Endothelial cell of umbilical vein (primary cell): ENCODE data around the gene MLPH. TPM values are rescaled to one million over a fixed set of nuclear protein-coding genes. Genes with fewer than 3 reads are reported as not detected.

Experiments used
- BruUV-seq: library from RNA; stranded (reverse); fragments of 400-500 nt; replicated peaks from 2 replicates; lab custom pipeline; 2021; lab: Mats Ljungman, UMichigan
- CTCF ChIA-PET: fragments of 300-600, 350-600 bp; sonication (Branson Sonifier 250); formaldehyde crosslinking; loops from one replicate; lab custom pipeline; 2021; ENCODE audit warnings: antibody characterized with exemption, inconsistent platforms; lab: Charles Lee
- POLR2A ChIA-PET: fragments of 300-600, 350-600 bp; sonication (Branson Sonifier 250); formaldehyde crosslinking; loops from one replicate; lab custom pipeline; 2021; ENCODE audit warnings: antibody characterized with exemption, inconsistent platforms; lab: Charles Lee
- DNase-seq: peaks from one replicate; pipeline ENCODE4 v3.0.0-alpha.2; 2011; ENCODE audit warnings: low read depth, low spot score
- FAIRE-seq: peaks from 2 replicates; lab custom pipeline; 2011; peaks lifted over from hg19 to GRCh38; lab: Jason Lieb, UNC
- H2AFZ ChIP-seq: 2 replicates; pipeline ENCODE4 v1.6.0; 2012; ENCODE audit warnings: low read depth, low read length, control low read depth, inconsistent platforms
- H3K27ac ChIP-seq: 2 replicates; pipeline ENCODE4 v1.5.1; 2011; ENCODE audit warnings: low read depth, mild to moderate bottlenecking, control low read depth, low read length, moderate library complexity; ENCODE audit not compliant: insufficient read depth
- H3K27me3 ChIP-seq, 2 experiments: 2 replicates each; pipeline versions ENCODE4 v1.6.0 to v1.6.1; 2011; ENCODE audit warnings: low read length in 2 of 2, mixed read lengths in 1 of 2; ENCODE audit not compliant: control insufficient read depth in 2 of 2, insufficient read depth in 2 of 2
- H3K36me3 ChIP-seq, 2 experiments: 2 replicates in 1 of 2; 3 replicates in 1 of 2; pipeline ENCODE4 v1.5.1; 2011; ENCODE audit warnings: low read length in 2 of 2, mild to moderate bottlenecking in 1 of 2, moderate library complexity in 1 of 2; ENCODE audit not compliant: control insufficient read depth in 2 of 2, insufficient read depth in 2 of 2; ENCODE audit errors: extremely low read depth in 1 of 2
- H3K4me1 ChIP-seq: 3 replicates; pipeline ENCODE4 v1.5.1; 2011; ENCODE audit warnings: mild to moderate bottlenecking, low read length; ENCODE audit not compliant: control insufficient read depth, insufficient read depth; ENCODE audit errors: extremely low read depth
- H3K4me2 ChIP-seq: 2 replicates; pipeline ENCODE4 v1.6.1; 2011; ENCODE audit warnings: low read length, control low read depth, mixed read lengths; ENCODE audit not compliant: insufficient read depth
- H3K4me3 ChIP-seq, 3 experiments: fragments of 200-600 bp in 1 of 3; sonication (generic), shearing (Covaris generic) in 1 of 3; replicated peaks in 1 of 3; 2 replicates each; pipeline ENCODE4 v1.5.1; 2011 to 2016; ENCODE audit warnings: control low read depth in 3 of 3, low read length in 3 of 3, mild to moderate bottlenecking in 2 of 3, inconsistent platforms in 1 of 3, low read depth in 1 of 3, moderate library complexity in 1 of 3; ENCODE audit not compliant: insufficient read depth in 1 of 3
- H3K79me2 ChIP-seq: 2 replicates; pipeline ENCODE4 v1.6.0; 2012; ENCODE audit warnings: low read length, inconsistent platforms; ENCODE audit not compliant: control insufficient read depth, insufficient read depth
- H3K9ac ChIP-seq: replicated peaks from 2 replicates; pipeline ENCODE3; 2011; ENCODE audit warnings: low read length, control low read depth; ENCODE audit not compliant: insufficient read depth; ENCODE audit errors: extremely low read depth
- H3K9me1 ChIP-seq: replicated peaks from 3 replicates; pipeline ENCODE4 v1.6.0; 2011; ENCODE audit warnings: mild to moderate bottlenecking, low read length; ENCODE audit not compliant: control insufficient read depth, insufficient read depth; ENCODE audit errors: extremely low read depth
- H3K9me3 ChIP-seq: replicated peaks from 2 replicates; pipeline ENCODE4 v1.5.1; 2012; ENCODE audit warnings: low read length, inconsistent platforms; ENCODE audit not compliant: control insufficient read depth, insufficient read depth
- H4K20me1 ChIP-seq: replicated peaks from 2 replicates; pipeline ENCODE3; 2011; ENCODE audit warnings: mild to moderate bottlenecking, low read length; ENCODE audit not compliant: control insufficient read depth, insufficient read depth; ENCODE audit errors: extremely low read depth
- CTCF ChIP-seq, 2 donors: IDR thresholded peaks; 1 replicate in 1 of 2; 2 replicates in 1 of 2; pipeline ENCODE4 v1.5.1; 2011; ENCODE audit warnings: low read length in 2 of 2, mild to moderate bottlenecking in 2 of 2, moderate library complexity in 2 of 2, control low read depth in 1 of 2, inconsistent platforms in 1 of 2, low read depth in 1 of 2; ENCODE audit not compliant: insufficient read depth in 1 of 2; ENCODE audit errors: extremely low read depth in 1 of 2
- EZH2 ChIP-seq: IDR thresholded peaks from 2 replicates; pipeline ENCODE4 v1.6.1; 2012; ENCODE audit warnings: borderline replicate concordance, low read depth, mild to moderate bottlenecking, moderate library complexity, low read length, inconsistent platforms; ENCODE audit not compliant: severe bottlenecking
- FOS ChIP-seq: IDR thresholded peaks from 2 replicates; pipeline ENCODE4 v1.6.1; 2011; ENCODE audit warnings: mild to moderate bottlenecking, low read length, moderate library complexity, borderline replicate concordance; ENCODE audit not compliant: insufficient read depth
- GATA2 ChIP-seq: IDR thresholded peaks from 2 replicates; pipeline ENCODE4 v1.7.0; 2011; ENCODE audit warnings: low read depth, mild to moderate bottlenecking, moderate library complexity, mixed read lengths, low read length; ENCODE audit not compliant: insufficient read length, insufficient read depth
- JUN ChIP-seq: IDR thresholded peaks from 2 replicates; pipeline ENCODE4 v1.6.1; 2011; ENCODE audit warnings: borderline replicate concordance, low read depth; ENCODE audit not compliant: insufficient read length, insufficient read depth
- MAX ChIP-seq: IDR thresholded peaks from 2 replicates; pipeline ENCODE4 v1.6.1; 2011; ENCODE audit not compliant: insufficient read depth, insufficient read length
- MYC ChIP-seq: IDR thresholded peaks from one replicate; pipeline ENCODE4 v1.6.1; 2011; ENCODE audit warnings: mild to moderate bottlenecking, low read depth, low read length
- POLR2A ChIP-seq: IDR thresholded peaks from 2 replicates; pipeline ENCODE4 v1.6.1; 2012; ENCODE audit warnings: low read depth, mild to moderate bottlenecking, control low read depth, low read length
- POLR2AphosphoS5 ChIP-seq: IDR thresholded peaks from 2 replicates; pipeline ENCODE4 v1.6.1; 2012; ENCODE audit warnings: low read depth, mild to moderate bottlenecking, control low read depth, low read length, moderate library complexity; ENCODE audit not compliant: insufficient read depth
- dilution Hi-C: fragments of 300-500 bp; cut with MboI; formaldehyde crosslinking; loops from one replicate; pipeline ENCODE4 v1.15.0; 2019; ENCODE audit warnings: low sequenced_read_pairs; ENCODE audit not compliant: extremely low pct_ligation_motif_present
- intact Hi-C: fragments of 100-400 bp; cut with micrococcal nuclease; formaldehyde crosslinking; loops from one replicate; pipeline ENCODE4 v1.10.0; 2022
- polyA plus RNA-seq, 4 experiments: library from polyadenylated mRNA; depleted of rRNA in 3 of 4; stranded (reverse) in 3 of 4; unstranded in 1 of 4; fragments of >200 nt; gene quantifications; 2 replicates each; pipeline versions ENCODE4 v1.2.1 to v1.2.3, GENCODE V29; 2011 to 2012; ENCODE audit warnings: missing spikeins in 1 of 4
- total RNA-seq: library from RNA; stranded (reverse); gene quantifications from 2 replicates; pipeline ENCODE4 v1.2.3, GENCODE V29; 2021

Gene MLPH
- total and polyA plus RNA-seq, 2 donors (not counting 3 experiments of a cell fraction or from before 2014, with no cell fraction given) = not detected

GRCh38 chr2:237542001-237542704 is 55.1 kb downstream of the MLPH start:
- no peak overlapping the region for H3K27ac ChIP-seq
- DNase-seq (no peak), FAIRE-seq (no peak)
- no peaks in the 10 kb centered on the region for H3K9me1 ChIP-seq
- intact Hi-C loops = no loop called here
- H2AFZ ChIP-seq = no peak overlapping the region
- TF ChIP-seq JUN = no peak
- TF ChIP-seq GATA2 = no peak
- TF ChIP-seq MYC = no peak
- TF ChIP-seq MAX = no peak
- no peak for TF ChIP-seq POLR2AphosphoS5
- no peak for TF ChIP-seq POLR2A
- TF ChIP-seq CTCF (IDR thresholded peaks at IDR 0.05; ENCODE audit: extremely low read depth in 1 of 2, insufficient read depth in 1 of 2, low read depth in 1 of 2, low read length in 2 of 2) = no peak
- no peak for TF ChIP-seq FOS
- no peak for TF ChIP-seq EZH2
- H3K4me1 ChIP-seq = no peaks in the 10 kb centered on the region
- H3K9me3 ChIP-seq = no peaks in the 10 kb centered on the region
- ChIA-PET POLR2A (no interaction called here), CTCF (interaction anchor here (1.4 to 3.4 kb wide), 2 partner anchors 29 to 30 kb away, joined by 5 to 15 read pairs; no protein-coding TSS in a partner anchor)
- no peaks in the 10 kb centered on the region for H3K79me2 ChIP-seq
- H3K4me2 ChIP-seq = no peak overlapping the region
- no peaks in the 10 kb centered on the region for H3K36me3 ChIP-seq
- no peaks in the 10 kb centered on the region for H3K27me3 ChIP-seq
- H3K9ac ChIP-seq = no peak overlapping the region
- dilution Hi-C loops = no loop called here
- BruUV-seq = no TSS peak
- no peak overlapping the region for H3K4me3 ChIP-seq
- no peaks in the 10 kb centered on the region for H4K20me1 ChIP-seq
